ENCODE results near the gene TKT. TPM values are rescaled to one million over a fixed set of nuclear protein-coding genes. Genes with fewer than 3 reads are reported as not detected.
A peak's percentile ranks its signal among the peaks of the same experiment; 100 is the strongest.

TKT gene
- total RNA-seq, 1 experiment from 2014 or later: 650 TPM

- Histone ChIP-seq H3K79me2 (ENCODE audit: insufficient read depth, low read length) (no peaks in the 10 kb centered on the region), H4K20me1 (ENCODE audit: control insufficient read depth, insufficient read depth, insufficient read length) (no peaks in the 10 kb centered on the region), H3K23ac (ENCODE audit: insufficient read length, low read depth, low read length) (no peak overlapping the region), H3K9ac (ENCODE audit: extremely low read depth, insufficient read length, low read length) (no peak overlapping the region), H2BK15ac (ENCODE audit: low read depth, low read length) (no peak overlapping the region), H4K8ac (replicated peaks; ENCODE audit: insufficient read length, low read depth, low read length) (no peak overlapping the region), H3K56ac (ENCODE audit: insufficient read length, low read depth, low read length) (no peak overlapping the region), H2BK120ac (ENCODE audit: low read depth, low read length, poor library complexity, severe bottlenecking) (no peak overlapping the region), H3K27ac (ENCODE audit: insufficient read length, low read depth, low read length) (no peak overlapping the region), H2BK20ac (ENCODE audit: low read depth, low read length, poor library complexity, severe bottlenecking) (no peak overlapping the region), H3K4me1 (ENCODE audit: insufficient read depth, low read length) (no peaks in the 10 kb centered on the region), H3K79me1 (ENCODE audit: insufficient read depth, low read depth, low read length, poor library complexity, severe bottlenecking) (no peaks in the 10 kb centered on the region), H2AK5ac (ENCODE audit: insufficient read length, low read length) (no peak overlapping the region), H3K14ac (ENCODE audit: insufficient read depth, low read length) (no peak overlapping the region), H3K4ac (ENCODE audit: low read depth, low read length) (no peak overlapping the region), H3K4me2 (ENCODE audit: insufficient read depth, insufficient read length, low read length) (no peak overlapping the region), H3K27me3 (ENCODE audit: insufficient read depth, low read length) (no peaks in the 10 kb centered on the region), H2BK12ac (ENCODE audit: insufficient read length, low read depth, low read length) (no peak overlapping the region), H4K91ac (ENCODE audit: insufficient read length, low read depth, low read length) (no peak overlapping the region), H2BK5ac (ENCODE audit: insufficient read length, low read length) (no peak overlapping the region), H3K23me2 (ENCODE audit: insufficient read length, low read depth, low read length, poor library complexity, severe bottlenecking) (no peaks in the 10 kb centered on the region), H3K9me3 (ENCODE audit: control insufficient read depth, low read depth, low read length) (no peaks in the 10 kb centered on the region), H4K5ac (ENCODE audit: insufficient read length, low read depth, low read length) (no peak overlapping the region), H3K18ac (ENCODE audit: insufficient read length, low read depth, low read length) (no peak overlapping the region), H3T11ph (ENCODE audit: low read length) (no peak overlapping the region), H2AFZ (ENCODE audit: low read length) (no peak overlapping the region)
- TF ChIP-seq, protein P1, sequence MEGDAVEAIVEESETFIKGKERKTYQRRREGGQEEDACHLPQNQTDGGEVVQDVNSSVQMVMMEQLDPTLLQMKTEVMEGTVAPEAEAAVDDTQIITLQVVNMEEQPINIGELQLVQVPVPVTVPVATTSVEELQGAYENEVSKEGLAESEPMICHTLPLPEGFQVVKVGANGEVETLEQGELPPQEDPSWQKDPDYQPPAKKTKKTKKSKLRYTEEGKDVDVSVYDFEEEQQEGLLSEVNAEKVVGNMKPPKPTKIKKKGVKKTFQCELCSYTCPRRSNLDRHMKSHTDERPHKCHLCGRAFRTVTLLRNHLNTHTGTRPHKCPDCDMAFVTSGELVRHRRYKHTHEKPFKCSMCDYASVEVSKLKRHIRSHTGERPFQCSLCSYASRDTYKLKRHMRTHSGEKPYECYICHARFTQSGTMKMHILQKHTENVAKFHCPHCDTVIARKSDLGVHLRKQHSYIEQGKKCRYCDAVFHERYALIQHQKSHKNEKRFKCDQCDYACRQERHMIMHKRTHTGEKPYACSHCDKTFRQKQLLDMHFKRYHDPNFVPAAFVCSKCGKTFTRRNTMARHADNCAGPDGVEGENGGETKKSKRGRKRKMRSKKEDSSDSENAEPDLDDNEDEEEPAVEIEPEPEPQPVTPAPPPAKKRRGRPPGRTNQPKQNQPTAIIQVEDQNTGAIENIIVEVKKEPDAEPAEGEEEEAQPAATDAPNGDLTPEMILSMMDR (conservative IDR thresholded peaks at IDR 0.05): no peak
- no peaks in the 10 kb centered on the region for H3K27me3 Mint-ChIP-seq (ENCODE audit: low read depth)
- H3K4me1 Mint-ChIP-seq: peaks cover 3 to 6% of the 10 kb centered on the region in 2 experiments
- peaks cover 2 to 34% (median 20%) of the 10 kb centered on the region in 3 experiments; a peak in 6 of 7 replicates for H3K36me3 Mint-ChIP-seq (ENCODE audit: insufficient read depth in 1 of 3, low read depth in 3 of 3)
- DNase-seq: no peak
- WGBS (ENCODE audit: extremely low coverage, insufficient read length, low lambda C conversion rate): no CpG with 5 or more reads among the region's 4 CpGs
- H3K9me3 Mint-ChIP-seq: no peaks in the 10 kb centered on the region
- peak overlapping the region in 2 of 3 experiments; percentile 59 to 62; a peak in 2 of 7 replicates for H3K27ac Mint-ChIP-seq
- no peak overlapping the region for H3K4me3 Mint-ChIP-seq
Measured at GRCh38 chr3:53187430-53187829, 68.4 kb downstream of the TKT start.
